OCI-LY7 (cell line): Measurements from ENCODE around the gene RCOR3.

Experiments used
- CTCF ChIP-seq: fragments of 200-600 bp; sonication (generic); conservative IDR thresholded peaks from 2 replicates; pipeline ENCODE4 v1.5.1; 2014; ENCODE audit warnings: mild to moderate bottlenecking, antibody characterized with exemption, low read length, moderate library complexity, mixed read lengths
- EZH2phosphoT487 ChIP-seq: fragments of 200-600 bp; sonication (generic); IDR thresholded peaks from 2 replicates; pipeline ENCODE4 v1.6.1; 2018; ENCODE audit warnings: low read depth, borderline replicate concordance, mild to moderate bottlenecking, mixed run types, antibody characterized with exemption, low read length, moderate library complexity, mixed read lengths

- TF ChIP-seq EZH2phosphoT487 (no peak), CTCF (no peak)
Measured at GRCh38 chr1:211335522-211336157, 76.5 kb downstream of the RCOR3 start.
